GM19023 (cell line): ENCODE measurements around the gene COL17A1.

Experiments
- ATAC-seq: cut with Tn5 transposase; IDR thresholded peaks from one replicate; pipeline ENCODE4 v1.9.1; 2021; ENCODE audit warnings: mild to moderate bottlenecking, moderate library complexity; ENCODE audit not compliant: unreplicated experiment

COL17A1 gene

DNA sequence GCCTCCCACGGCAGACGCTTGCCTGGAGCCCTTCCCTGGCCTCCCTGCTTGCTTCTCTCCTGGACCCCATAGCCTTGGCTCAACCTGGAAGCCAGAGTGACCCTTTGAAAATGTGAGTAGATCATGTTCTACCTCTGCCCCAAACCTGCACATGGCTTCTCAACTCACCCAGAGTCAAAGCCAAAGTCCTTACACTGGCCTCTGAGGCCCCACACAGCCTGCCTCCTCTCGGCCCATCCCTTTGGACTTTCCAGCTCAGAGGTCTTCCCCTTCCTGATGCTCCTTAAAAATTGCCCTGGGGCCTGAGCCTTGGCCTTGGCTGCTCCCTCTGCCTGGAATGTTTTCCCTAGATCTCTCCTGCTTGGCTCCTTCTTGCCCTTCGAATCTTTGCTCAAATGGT lies 32.5 kb downstream of the COL17A1 start:
- ATAC-seq: no peak

- no peak for ATAC-seq
Observed at GRCh38 chr10:104052431-104052830, 33.2 kb downstream of the COL17A1 start.

DNA sequence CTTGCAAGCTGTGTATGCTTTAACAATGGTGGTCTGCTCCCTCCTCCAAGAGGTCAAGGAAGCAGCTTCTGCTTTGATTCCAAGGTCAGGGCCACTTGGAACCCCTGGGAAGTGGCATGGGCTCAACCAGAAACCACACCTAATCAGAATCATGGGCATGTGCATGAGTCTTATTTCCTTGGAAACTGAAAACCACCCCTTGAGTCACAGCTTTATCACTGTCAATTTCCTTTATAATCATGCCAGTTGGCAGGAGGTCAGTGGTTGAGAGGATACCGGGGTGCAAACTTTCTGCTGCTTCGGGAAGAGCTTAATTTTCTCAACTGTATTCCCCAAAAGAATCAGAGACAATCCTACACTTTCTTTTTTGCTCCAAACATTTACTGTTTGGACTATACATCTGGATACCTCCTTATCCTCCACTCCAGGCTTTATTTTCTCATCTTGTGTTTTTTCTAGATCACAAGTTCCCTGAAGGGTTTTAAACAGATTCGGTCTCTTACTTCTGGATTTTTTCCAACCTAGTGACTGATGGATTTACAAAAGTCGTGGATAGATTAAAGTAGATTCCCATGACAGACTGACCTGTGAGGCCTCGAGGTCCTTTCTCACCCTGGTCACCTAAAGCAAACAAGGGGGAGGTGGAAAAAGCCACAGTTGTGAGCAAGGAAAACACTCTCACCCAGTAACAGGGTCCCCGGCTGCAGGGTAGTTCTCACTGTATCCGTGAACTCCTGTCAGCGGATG lies 36.0 kb downstream of the COL17A1 start:
- ATAC-seq: no peak

DNA sequence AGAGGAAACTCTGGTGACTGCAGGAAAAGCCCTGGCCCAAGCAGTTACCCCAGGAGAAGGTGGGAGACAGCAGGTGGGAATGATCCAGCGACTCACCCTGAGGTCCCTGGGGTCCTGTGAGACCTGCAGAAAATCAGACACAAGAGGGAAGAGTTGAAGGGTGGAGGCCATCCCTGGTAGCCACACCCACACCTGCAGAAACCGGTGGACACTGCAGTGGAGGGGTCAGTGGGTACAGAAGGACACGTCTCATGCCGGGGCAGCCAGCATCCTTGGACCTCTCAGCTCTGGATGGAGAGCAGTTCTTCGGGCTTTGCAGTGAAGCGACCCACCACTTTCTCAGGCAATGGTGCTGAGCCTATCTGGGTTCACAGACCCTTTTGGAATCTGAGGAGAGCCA lies 39.0 kb downstream of the COL17A1 start:
- ATAC-seq: no peak

- no peak for ATAC-seq
Observed at GRCh38 chr10:104045151-104046089, 40.3 kb downstream of the COL17A1 start.

- ATAC-seq: no peak
Observed at GRCh38 chr10:104043854-104044253, 41.8 kb downstream of the COL17A1 start.

GRCh38 chr10:104043185-104043830 lies 42.4 kb downstream of the COL17A1 start:
- ATAC-seq: no peak

DNA sequence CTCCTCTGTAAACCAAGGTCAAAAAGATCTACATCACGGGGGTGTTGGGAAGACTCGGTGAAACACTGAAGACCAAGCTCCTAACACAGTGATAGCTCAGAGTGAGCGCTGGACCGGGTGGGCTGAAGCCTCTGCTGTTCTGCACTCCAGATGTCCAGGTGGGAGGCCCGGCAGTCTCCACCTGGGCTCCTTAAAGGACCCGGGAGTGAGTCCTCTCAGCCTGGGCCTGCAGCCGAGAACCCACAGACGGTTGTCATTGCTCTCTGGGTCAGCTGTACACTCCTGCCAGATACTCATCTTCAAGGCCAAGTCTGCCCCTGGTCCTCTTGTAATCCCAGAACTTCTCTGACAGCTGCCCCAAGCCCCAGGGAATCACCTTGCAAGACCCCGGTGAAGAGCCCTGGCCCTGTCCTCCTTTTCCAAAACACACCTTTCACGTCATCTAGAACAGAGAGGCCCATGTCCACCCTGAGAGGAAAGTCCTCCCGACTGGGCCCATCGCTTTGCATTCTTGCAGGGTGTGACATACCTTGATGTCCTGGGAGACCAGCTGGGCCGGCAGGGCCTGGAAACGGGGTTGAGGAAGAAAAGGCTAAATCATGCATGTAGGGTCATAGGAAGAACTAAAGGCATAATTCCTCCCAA lies 43.7 kb downstream of the COL17A1 start:
- ATAC-seq: no peak

GRCh38 chr10:104040862-104041789 lies 44.6 kb downstream of the COL17A1 start:
- ATAC-seq: no peak

DNA sequence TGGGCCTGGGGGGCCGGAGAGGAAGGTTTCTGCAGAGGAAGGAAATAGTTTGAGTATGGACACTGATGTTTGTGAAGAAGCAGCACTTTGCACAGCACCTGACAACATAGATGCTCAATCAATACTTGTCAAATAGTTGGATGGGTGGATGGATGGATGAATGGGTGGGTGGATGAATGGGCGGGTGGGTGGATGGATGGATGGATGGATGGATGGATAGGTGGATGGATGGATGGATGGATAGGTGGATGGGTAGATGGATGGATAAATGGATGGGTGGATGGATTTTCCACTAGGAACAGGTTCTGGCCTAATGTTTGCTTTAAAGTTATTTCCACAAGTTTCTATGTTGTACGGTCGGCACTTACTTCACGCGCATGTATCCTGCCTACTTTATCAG lies 45.3 kb downstream of the COL17A1 start:
- ATAC-seq: no peak

DNA sequence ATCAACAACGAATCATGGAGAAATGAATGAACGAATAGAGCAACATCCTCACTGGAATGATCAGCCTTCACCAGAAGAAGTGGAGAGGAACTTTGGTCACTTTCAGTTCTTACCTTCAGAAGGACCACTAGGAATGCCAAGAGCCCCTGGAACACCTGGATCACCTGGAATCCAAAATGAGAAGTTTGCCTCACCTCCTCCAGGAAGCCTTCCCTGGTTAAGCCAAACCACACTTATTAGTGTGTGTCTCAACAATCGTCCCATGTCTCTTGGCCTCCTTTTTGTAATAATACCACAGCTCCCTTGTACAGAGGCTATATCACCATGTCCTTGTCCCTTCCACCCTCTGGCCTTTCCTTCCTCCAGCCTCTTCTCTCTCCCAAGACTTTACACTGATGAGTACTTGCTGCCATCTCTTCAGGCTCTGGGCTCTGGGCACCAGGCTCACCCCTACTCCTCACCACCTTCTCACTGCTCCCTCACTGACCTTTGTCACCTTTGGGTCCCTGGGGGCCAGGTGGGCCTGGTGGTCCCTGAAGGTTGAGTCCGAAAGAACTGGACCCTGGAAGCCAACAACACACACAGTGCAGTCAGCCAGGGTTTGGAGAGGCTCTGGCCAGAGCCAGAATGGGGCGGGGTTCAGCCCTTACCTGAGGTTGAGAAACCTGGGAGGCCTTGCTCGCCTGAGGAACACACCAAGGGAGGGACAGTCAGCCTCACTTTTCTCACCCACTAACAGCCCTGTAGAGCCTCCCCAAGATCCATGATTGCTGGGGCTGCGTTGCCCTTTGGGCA lies 46.5 kb downstream of the COL17A1 start:
- ATAC-seq: no peak

GRCh38 chr10:104038537-104038936 lies 47.1 kb downstream of the COL17A1 start:
- no peak for ATAC-seq

- ATAC-seq: no peak
Observed at GRCh38 chr10:104037261-104037951, 48.3 kb downstream of the COL17A1 start.

GRCh38 chr10:104036518-104037260 lies 49.0 kb downstream of the COL17A1 start:
- no peak for ATAC-seq

DNA sequence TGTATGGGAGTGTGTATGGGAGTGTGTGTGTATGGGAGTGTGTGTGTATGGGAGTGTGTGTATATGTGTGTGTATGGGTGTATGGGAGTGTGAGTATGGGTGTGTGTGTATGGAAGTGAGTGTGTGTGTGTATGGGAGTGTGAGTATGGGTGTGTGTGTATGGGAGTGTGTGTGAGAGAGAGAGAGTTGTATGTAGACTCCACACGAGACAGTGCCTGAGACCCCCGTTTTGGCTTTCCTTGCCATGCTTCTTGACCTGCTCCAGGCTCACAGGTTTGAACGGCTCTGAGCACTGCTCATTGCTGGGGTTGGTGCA lies 49.7 kb downstream of the COL17A1 start:
- no peak for ATAC-seq

DNA sequence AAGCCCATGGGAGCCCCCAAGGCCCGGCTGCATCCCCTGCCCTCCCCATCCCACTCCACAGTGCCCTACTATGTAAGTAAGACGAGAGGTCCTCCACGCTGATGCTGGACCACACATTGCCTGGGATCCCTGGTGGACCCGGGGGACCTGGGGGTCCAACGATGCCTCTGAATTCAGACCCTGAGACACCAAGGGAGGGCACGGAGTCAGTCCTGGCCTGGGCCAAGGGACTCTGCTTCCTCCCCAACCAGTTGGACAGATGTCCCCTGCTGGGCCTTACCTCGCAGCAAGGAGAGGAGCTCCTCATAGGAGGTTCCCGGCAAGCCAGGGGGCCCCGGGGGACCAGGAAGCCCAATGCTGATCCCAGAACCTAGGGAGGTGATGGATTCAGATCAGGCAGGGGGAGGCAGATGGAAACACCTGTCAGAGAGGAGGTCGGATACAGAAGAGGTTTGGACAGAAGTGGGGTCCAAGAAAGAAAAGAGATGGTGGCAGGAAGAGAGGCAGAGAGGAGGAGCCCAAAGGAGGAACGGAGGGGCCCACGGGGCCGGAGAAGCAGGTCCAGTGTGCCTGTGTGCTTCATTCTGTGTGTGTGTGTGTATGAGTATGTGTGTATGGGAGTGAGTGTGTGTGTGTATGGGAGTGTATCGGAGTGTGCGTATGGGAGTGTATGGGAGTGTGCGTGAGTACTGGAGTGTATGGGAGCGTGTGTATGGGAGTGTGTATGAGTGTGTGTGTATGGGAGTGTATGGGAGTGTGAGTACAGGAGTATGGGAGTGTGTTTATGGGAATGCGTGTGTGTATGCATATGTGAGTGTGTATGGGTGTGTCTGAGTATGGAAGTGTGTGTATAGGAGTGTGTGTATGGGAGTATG lies 50.2 kb downstream of the COL17A1 start:
- ATAC-seq: no peak
